ENCODE measurements around the gene EFCAB14.

DNA sequence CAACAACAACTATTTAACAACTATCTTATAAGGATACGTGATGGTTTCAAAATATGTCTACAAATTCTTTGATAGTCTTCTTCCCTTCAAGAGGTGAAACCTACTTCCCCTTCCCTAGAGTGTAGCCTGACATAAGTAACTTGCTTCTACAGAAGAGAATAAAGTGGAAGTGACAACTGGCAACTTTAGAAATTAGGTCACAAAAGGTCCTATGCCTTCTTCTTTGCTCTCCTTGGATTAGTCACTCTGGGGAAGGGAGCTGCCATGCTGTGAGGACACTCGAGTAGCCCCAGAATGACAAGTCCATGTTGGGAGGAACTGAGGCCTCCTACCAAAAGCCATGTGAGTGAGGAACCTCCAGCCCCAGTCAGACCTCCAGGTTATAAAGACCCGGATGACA lies 19.2 kb downstream of the EFCAB14 start:
- TF ChIP-seq, protein P1, sequence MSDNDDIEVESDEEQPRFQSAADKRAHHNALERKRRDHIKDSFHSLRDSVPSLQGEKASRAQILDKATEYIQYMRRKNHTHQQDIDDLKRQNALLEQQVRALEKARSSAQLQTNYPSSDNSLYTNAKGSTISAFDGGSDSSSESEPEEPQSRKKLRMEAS (IDR thresholded peaks at IDR 0.05): no peak
- TF ChIP-seq EP300 (IDR thresholded peaks at IDR 0.05; ENCODE audit: borderline replicate concordance): no peak
- no peak for TF ChIP-seq FOXM1 (IDR thresholded peaks at IDR 0.05; ENCODE audit: borderline replicate concordance, low read depth)
- no peak for TF ChIP-seq ZBTB7A (IDR thresholded peaks at IDR 0.05; ENCODE audit: low read depth)
- TF ChIP-seq EGR1 (IDR thresholded peaks at IDR 0.05): no peak
- TF ChIP-seq NFIC (IDR thresholded peaks at IDR 0.05): no peak
- no peak for TF ChIP-seq CEBPB (IDR thresholded peaks at IDR 0.05)
- TF ChIP-seq TEAD4 (IDR thresholded peaks at IDR 0.05): no peak
- no peak for TF ChIP-seq CREB1 (IDR thresholded peaks at IDR 0.05; ENCODE audit: low read depth)
- TF ChIP-seq, protein P2, sequence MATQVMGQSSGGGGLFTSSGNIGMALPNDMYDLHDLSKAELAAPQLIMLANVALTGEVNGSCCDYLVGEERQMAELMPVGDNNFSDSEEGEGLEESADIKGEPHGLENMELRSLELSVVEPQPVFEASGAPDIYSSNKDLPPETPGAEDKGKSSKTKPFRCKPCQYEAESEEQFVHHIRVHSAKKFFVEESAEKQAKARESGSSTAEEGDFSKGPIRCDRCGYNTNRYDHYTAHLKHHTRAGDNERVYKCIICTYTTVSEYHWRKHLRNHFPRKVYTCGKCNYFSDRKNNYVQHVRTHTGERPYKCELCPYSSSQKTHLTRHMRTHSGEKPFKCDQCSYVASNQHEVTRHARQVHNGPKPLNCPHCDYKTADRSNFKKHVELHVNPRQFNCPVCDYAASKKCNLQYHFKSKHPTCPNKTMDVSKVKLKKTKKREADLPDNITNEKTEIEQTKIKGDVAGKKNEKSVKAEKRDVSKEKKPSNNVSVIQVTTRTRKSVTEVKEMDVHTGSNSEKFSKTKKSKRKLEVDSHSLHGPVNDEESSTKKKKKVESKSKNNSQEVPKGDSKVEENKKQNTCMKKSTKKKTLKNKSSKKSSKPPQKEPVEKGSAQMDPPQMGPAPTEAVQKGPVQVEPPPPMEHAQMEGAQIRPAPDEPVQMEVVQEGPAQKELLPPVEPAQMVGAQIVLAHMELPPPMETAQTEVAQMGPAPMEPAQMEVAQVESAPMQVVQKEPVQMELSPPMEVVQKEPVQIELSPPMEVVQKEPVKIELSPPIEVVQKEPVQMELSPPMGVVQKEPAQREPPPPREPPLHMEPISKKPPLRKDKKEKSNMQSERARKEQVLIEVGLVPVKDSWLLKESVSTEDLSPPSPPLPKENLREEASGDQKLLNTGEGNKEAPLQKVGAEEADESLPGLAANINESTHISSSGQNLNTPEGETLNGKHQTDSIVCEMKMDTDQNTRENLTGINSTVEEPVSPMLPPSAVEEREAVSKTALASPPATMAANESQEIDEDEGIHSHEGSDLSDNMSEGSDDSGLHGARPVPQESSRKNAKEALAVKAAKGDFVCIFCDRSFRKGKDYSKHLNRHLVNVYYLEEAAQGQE (IDR thresholded peaks at IDR 0.05; ENCODE audit: low read depth): no peak
- no peak for TF ChIP-seq TAF1 (IDR thresholded peaks at IDR 0.05; ENCODE audit: low read depth)
- no peak for TF ChIP-seq TCF12 (IDR thresholded peaks at IDR 0.05; ENCODE audit: low read depth)

All from Ishikawa (cell line).